Suppressor macrophage treated with lipopolysaccharide for 1 hour (primary cell): ENCODE measurements around the gene VAV1.
"Not testable (repeated sequence)": the region's sequence is repeated elsewhere in the genome, so short reads cannot be mapped to it uniquely, and the experiment has no call there.

Experiments
- DNase-seq, 3 donors: peaks; one replicate each; pipeline ENCODE4 v3.0.0-alpha.2; 2020 to 2022

Gene VAV1

DNA sequence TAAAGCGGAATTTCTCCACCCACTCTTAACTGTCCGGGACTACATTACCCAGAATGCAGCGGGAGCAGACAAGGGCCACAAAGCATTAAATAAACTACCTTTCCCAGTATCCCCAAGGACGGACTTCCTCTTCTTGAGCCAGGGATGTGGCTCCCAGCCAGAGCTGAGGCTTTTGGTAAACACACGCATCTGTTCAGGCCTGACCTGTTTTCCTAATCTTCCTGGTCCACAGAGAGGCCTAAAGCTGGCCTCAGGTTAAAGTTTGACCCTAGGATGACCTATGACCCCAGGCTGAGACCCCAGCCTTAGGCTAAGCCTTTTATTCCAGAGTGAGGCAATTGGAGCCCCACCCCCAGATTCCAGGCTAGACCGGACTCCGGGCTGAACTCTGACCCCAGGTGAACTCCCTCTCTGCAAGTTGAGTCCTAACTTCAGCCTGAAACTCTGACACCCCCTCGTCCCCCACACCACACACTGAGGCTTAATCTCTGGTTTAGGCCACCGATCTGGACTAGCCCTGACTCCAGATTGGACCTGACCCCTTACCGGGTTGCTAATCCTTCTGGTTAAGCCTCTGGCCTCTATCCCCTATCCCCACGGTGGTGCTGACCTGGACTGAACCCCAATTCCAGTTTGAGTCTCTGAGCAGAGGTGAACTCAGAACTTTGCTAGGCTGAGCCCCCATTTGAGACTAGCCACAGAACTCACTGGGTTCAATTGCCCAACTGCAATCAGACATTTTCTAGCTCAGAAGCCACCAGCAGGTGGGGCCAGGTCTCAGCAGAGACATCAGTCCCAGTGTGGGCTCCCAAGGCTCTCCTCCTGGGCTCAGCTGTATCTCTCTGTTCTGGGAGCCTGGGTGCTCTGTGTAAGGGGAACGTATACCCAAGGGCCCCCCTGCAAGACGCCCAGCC is 34.4 kb upstream of the VAV1 start:
- DNase-seq: peak; percentile 82 to 87 (median 82)

GRCh38 chr19:6738787-6739389 is 33.6 kb upstream of the VAV1 start:
- no peak for DNase-seq

- peak; percentile 90 to 97 (median 93) for DNase-seq
Measured at GRCh38 chr19:6739390-6739882, 33.1 kb upstream of the VAV1 start, which contains the start of gene TRIP10. Gene TRIP10, plus strand, starts transcription at chr19:6739680. Its CDS starts 82 bp downstream, at chr19:6739762.

DNA sequence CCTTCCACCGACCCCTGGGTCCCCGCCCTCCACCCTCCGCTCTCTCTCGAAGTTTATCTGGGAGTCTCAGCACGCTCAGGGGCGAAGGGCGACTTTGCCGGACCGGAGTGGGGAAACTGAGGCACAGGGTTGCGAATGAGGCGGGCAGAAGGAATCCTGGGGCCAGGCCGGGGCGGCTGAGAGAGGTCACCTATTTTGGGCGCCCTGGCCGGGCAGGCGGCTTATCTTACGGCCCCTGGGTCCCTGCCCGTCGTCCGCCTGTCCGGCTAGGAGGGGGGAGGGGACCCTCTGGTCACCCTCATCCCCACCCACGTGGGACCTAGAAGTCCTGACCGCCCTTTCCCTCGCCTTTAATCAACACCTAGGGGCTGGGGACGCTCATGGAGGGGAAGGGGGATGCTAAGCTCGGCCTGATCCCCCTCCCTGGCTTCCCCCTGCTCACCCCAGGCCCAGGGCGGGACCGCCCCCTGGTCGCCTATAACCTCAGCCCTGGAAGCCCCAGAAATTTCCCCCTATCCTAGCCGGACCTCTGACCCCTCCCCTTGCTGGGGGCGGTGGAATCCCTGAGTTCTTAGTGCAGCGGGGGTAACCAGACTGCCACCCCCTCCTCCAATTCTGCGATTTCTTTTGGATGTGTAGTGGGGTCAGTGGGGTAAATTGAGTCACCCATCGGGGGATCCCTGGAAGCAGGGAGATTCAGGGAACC is 32.5 kb upstream of the VAV1 start:
- DNase-seq: peak; percentile 89 to 96 (median 94)

GRCh38 chr19:6740589-6741343 is 31.7 kb upstream of the VAV1 start:
- peak; percentile 82 to 93 (median 92) for DNase-seq

DNA sequence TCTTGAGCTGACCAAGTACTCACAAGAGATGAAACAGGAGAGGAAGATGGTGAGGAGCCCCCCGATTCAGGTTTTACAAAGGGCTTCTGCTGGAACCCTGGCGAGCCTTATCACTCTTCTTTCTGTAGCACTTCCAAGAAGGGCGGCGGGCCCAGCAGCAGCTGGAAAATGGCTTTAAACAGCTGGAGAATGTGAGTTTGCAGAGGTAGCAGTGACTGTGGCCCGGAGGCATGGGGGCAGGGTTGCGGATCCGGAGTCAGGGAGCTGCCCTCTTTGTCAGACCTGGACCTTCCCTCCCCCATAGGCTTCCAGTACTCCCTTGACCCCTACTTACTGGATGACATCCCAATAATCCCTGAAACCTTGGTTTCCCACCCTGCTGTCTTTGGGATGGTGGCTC is 29.4 kb upstream of the VAV1 start:
- DNase-seq: no peak

DNA sequence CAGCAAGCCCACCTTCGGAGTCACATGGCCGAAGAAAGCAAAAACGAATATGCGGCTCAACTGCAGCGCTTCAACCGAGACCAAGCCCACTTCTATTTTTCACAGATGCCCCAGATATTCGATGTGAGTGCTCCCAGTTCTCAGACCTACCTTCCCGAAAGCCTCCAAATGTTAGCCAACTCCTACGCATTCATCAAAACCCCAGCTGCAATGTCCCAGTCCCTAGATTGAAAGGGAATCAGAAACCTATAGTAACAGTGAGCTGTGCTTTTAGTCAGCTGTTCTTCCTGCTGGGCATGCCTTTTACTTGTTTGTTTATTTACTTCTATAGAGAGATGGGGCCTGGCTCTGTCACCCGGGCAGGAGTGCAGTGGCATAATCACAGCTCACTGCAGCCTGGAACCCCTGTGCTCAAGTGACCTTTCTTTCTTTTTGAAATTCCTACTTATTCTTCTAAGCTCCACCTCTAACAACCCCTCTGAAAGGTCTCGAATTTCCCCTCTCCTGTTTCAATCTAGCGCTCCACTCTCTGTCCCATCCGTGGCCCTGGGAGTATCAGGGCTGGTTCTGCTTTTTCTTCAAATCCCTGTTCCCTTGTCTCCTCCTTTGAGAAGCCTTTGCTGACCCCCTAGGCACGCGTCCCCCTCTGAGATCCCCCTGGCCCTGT is 28.7 kb upstream of the VAV1 start:
- DNase-seq: no peak

DNA sequence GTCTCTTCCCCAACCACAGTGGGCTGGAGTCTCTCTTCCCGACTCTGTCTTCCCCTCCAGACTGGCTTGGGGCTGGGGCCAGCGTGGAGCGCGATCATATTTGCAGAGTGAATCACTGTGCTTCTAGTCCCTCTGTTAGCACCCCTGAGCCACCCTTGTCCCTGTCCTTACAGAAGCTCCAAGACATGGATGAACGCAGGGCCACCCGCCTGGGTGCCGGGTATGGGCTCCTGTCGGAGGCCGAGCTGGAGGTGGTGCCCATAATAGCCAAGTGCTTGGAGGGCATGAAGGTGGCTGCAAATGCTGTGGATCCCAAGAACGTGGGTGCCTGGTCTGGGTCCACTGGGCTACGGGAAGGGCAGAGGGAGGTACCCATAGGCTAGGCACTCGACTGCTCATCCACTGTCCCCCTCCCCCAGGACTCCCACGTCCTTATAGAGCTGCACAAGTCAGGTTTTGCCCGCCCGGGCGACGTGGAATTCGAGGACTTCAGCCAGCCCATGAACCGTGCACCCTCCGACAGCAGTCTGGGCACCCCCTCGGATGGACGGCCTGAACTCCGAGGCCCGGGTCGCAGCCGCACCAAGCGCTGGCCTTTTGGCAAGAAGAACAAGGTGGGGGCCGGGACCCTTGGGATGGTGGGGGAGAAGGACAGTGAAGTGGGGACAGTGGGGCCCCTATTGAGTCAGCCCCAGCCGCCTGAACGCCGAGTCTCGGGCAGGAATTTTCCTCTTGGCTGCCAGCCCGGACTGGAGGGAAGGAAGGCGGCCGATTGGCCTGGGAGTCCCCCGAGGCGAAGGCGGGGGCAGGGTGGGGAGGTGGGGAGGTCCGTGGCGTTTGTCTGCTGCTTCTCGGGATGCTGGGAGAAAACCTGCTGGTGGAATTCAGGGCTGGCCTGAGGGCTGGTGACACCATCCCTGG is 27.9 kb upstream of the VAV1 start:
- no peak for DNase-seq

- DNase-seq: no peak
Measured at GRCh38 chr19:6745965-6746364, 26.5 kb upstream of the VAV1 start.

DNA sequence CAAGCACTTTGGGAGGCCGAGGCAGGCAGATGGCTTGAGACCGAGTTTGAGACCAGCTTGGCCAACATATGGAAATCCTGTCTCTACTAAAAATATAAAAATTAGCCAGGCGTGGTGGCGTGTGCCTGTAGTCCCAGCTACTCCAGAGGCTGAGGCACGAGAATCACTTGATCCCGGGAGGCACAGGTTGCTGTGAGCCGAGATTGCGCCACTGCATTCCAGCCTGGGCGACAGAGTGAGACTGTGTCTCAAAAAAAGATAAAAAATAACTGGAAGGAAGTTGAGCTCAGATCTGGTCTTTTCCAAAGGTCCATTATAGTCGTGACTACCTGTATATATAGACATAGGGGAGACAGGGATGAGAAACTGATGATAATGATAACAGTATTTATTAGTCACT is 24.0 kb upstream of the VAV1 start:
- not testable (repeated sequence) for DNase-seq

DNA sequence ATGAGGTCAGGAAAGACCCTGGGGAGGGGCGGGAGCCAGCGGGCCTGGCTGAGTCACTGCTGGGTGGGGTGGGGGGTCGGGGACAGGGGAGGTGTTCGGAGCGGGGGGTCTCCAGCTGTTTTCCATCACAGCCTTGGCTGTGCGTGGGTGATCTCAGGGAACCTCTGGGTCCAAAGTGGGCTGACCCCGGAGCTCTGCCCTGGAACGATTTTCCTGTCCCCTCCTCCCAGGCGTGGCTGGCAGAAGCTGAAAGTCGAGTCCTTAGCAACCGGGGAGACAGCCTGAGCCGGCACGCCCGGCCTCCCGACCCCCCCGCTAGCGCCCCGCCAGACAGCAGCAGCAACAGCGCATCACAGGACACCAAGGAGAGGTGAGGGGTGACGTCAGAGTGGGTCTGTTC is 22.4 kb upstream of the VAV1 start:
- no peak for DNase-seq

DNA sequence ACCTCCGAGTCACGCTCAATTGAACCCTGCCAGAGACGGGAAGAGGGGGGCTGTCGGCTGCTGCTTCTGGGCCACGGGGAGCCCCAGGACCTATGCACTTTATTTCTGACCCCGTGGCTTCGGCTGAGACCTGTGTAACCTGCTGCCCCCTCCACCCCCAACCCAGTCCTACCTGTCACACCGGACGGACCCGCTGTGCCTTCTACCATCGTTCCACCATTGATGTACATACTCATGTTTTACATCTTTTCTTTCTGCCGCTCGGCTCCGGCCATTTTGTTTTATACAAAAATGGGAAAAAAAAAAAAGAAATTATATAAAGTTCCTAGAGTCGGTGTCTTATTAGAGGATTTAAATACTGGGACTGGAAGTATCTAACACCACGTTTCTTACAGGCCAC is 21.3 kb upstream of the VAV1 start:
- no peak for DNase-seq

- peak in 1 of 3 donors; percentile 27 for DNase-seq
Measured at GRCh38 chr19:6752256-6753177, 20.0 kb upstream of the VAV1 start.

- DNase-seq: peak; percentile 87 to 95 (median 91)
Measured at GRCh38 chr19:6753178-6754031, 19.1 kb upstream of the VAV1 start.

DNA sequence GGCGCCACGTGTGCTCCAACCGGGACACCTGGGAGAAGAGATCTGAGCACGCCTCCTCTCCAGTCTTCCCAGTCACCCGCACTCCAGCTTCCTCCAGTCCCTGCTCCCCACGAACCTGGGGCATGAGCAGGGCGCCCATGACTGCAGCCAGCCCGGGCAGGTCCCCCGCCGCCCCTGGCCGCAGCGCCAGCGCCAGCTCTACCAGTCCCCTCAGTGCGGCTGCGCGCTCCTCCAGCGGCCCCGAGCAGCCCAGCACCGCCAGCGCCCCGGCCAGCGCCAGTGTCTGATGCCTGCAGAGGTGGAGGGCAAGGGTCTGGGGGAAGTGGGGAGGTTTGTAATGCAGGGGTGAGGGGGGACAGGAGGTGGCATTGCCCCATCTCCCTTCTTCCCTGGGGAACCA is 18.4 kb upstream of the VAV1 start:
- DNase-seq: no peak

- DNase-seq: no peak
Measured at GRCh38 chr19:6754653-6755463, 17.6 kb upstream of the VAV1 start.

GRCh38 chr19:6760606-6761005 is 11.9 kb upstream of the VAV1 start:
- no peak for DNase-seq
